GM19240 (cell line): ENCODE data around the gene PPP1R11.
"Not testable (repeated sequence)": the region's sequence is repeated elsewhere in the genome, so short reads cannot be mapped to it uniquely, and the experiment has no call there.

Source experiments
- DNase-seq: peaks from one replicate; pipeline ENCODE4 v3.0.0; 2011; ENCODE audit warnings: low spot score; ENCODE audit not compliant: insufficient read length

Gene PPP1R11

GRCh38 chr6:30066577-30067459 is at the start of gene PPP1R11:
TSS of gene PPP1R11 (plus strand) at chr6:30067198. CDS start at chr6:30067411, 213 bp downstream.
- peak; percentile 96 for DNase-seq

GRCh38 chr6:30019819-30020218 is 47.2 kb upstream of the PPP1R11 start:
- DNase-seq, result no peak

- DNase-seq, result no peak
Observed at GRCh38 chr6:30020626-30021025, 46.4 kb upstream of the PPP1R11 start.

DNA sequence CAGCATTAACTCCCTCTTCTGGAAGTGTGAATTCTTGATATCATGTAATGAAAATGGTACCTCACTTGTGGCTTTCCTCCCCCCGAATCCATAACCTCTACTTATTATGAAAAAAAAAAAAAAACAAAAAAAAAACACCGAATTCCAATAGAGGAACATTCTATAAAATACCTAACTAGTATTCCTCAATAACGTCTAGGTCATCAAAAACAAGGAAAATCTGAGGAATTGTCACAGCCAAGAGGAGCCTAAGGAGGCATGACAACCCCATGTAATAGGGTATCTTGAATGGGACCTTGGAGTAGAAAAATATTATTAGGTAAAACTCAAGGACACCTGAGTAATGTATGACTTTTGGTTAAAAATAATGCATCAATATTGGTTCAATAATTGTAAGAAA is 44.8 kb upstream of the PPP1R11 start:
- DNase-seq, result no peak

DNA sequence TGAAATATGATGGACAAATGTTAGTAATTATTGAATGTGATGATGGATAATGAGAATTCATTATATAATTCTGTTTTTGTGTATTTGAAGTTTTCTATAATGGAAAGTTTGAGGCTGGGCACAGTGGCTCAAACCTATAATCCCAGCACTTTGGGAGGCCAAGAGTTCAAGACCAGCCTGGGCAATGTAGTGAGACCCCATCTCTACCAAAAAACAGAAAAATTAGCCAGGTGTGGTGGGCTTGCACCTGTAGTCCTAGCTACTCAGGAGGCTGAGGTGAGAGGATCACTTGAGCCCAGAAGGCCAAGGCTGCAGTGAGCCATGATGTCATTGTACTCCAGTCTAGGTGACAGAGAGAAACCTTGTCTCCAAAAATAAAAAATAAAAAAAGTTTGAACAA is 44.3 kb upstream of the PPP1R11 start:
- not testable (repeated sequence) for DNase-seq

- no peak for DNase-seq
Observed at GRCh38 chr6:30025186-30025585, 41.8 kb upstream of the PPP1R11 start.

GRCh38 chr6:30029588-30029987 is 37.4 kb upstream of the PPP1R11 start:
- no peak for DNase-seq

DNA sequence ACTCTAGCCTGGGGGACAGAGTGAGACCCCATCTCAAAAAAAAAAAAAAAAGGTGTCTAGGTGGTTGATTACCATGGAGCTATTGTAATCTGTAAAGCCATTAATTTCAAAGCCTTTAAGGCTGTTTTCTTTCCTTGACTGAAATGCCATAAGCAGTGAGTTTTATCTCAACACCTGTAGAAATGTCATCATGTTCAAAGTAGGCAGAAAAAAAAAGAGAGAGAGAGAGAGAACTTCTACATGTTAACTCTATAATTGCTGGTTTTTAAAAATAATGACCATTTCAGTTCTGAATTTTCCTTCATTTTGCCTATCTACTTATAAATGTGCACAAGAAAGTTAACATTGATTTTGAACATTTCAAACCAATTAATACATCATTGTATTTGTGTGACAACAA is 35.6 kb upstream of the PPP1R11 start:
- no peak for DNase-seq

- DNase-seq, result not testable (repeated sequence)
Observed at GRCh38 chr6:30033440-30033839, 33.6 kb upstream of the PPP1R11 start.

GRCh38 chr6:30035784-30036183 is 31.2 kb upstream of the PPP1R11 start:
- DNase-seq, result no peak

DNA sequence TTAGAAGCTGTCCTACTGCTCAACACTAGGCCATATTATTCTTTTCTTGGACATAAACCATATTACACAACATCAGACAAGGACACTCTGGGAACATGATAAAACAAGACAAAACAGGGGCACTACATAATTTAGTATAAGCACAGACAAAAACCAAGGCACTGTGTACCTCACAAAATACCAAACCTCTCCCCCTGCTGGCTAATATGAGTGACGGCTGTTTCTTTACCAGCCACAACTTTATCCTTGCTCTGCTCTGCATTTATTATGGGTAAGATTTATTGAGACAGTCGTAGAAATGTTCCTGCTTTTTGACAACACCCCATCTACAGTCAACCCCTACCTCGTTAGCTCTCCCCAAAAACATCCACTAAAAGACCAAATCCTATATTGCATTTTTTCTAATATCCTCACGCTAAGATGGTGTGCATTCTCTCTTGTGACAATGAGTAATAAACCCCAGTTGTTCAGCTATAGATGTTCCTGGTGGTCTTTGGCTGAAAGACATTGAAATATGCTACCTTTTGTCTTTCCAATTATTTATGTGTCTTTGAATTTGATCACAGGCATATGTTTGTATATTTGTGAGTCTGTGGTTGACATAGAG is 29.7 kb upstream of the PPP1R11 start:
- DNase-seq, result no peak

DNA sequence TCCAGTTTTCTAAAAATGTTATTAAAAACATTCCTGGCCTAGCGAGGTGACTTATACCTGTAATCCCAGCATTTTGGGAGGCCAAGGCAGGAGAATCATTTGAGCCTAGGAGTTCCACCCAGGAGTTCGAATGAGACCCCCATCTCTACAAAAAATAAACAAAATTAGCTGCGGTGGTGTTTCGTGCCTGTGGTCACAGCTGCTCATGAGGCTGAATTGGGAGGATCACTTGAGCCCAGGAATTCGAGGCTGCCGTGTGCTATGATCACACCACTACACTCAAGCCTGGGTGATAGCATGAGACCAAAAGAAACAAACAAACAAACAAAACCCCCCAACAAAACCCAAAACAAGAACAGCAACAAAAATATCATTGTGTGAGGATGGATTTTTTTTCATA is 25.8 kb upstream of the PPP1R11 start:
- DNase-seq, result no peak

- no peak for DNase-seq
Observed at GRCh38 chr6:30041821-30042220, 25.2 kb upstream of the PPP1R11 start.

GRCh38 chr6:30042476-30042875 is 24.5 kb upstream of the PPP1R11 start:
- no peak for DNase-seq

DNA sequence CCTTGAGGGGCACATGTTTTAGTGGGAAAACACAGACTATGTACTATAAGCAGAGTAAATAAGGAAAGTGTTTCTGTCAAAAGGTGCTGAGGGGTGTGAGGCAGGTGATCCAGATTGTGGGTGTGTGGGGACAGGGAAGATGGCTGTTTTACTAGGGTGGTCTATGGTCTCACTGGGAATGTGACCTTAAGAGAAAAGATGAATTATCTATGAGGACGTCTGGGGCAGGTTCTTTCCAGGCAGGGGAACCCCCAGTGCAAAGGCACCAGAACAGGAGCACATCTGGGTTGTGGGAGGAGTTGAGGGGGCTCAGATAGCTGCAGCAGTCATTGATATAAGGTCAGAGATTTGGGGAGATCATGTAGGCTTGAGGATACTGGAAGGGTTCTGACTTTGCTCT is 24.1 kb upstream of the PPP1R11 start:
- DNase-seq, result no peak

DNA sequence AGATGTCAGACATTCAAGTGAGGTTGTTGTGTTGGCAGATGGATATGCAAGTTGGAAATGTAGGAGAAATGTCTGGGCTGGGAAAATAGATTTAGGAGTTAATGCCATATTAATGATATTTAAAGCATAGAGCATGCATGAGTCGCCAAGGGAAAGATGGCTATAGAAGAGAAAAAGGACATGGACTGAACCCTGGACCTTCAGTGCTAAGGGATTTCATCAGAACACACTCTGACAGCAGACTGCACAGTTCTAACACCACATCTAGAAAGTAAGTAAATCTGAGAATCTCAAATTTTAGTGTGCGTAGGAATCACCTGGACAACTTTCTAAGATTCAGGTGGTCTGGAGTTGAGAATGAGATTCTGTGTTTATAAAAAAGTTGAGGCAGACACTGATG is 23.3 kb upstream of the PPP1R11 start:
- no peak for DNase-seq

GRCh38 chr6:30044630-30045029 is 22.4 kb upstream of the PPP1R11 start:
- no peak for DNase-seq

DNA sequence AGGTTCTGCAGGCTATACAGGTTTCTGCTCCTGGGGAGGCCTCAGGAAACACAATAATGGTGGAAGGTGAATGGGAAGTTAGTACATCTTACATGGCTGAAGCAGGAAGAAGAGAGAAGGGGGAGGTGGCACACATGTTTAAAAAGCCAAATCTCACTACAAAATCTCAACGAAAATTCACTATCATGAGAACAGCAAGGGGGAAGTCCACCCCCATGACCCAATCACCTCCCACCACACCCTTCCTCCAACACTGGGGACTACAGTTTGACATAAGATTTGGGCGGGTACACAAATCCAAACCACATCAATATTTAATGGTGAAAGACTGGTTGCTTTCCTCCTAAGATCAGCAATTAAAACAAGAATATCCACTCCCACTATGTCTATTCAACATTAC is 19.8 kb upstream of the PPP1R11 start:
- no peak for DNase-seq

- no peak for DNase-seq
Observed at GRCh38 chr6:30053682-30054081, 13.3 kb upstream of the PPP1R11 start.

GRCh38 chr6:30055513-30055912 is 11.5 kb upstream of the PPP1R11 start:
- no peak for DNase-seq

GRCh38 chr6:30060606-30061091 is 6.3 kb upstream of the PPP1R11 start:
- DNase-seq, result no peak

DNA sequence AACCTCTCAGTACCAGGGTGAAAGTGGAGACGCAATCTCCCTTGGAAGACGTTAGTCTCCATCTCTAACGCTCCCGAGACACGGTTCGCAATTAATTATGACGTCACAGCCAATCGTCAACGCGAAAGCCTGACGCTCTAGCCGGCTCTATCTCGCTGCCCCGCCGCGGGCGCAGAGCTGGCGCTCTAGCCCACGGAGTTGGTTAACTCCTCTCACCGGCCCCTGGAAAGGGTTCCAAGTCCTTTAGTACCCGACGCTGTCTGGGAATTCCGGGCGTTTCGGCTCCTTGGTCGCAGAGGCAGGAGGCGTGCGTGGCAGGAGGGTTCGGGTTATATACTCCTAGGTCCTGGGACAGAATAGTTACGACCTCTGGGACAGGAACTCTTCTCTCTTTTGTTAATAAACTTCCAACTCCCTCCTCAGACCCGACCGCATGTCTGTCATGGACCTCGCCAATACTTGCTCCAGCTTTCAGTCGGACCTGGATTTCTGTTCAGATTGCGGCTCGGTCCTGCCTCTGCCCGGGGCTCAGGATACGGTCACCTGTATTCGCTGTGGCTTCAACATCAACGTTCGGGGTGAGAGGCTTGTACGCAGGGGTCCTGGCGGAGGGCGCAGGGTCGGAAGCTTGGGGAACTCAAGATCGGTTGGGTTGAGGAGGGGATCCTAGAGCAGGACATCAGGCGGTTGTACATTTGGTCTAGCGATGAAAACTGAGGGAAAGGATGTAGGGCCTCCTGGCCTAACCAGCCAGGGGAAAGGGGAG is 5.7 kb upstream of the PPP1R11 start, which contains the start of gene POLR1H:
POLR1H (plus strand) TSS at position 174 of the 766 bp plus-strand sequence; CDS start at position 434, 260 bp downstream.
- DNase-seq, result peak; percentile 66
